Activated T-cell treated with anti-CD3 and anti-CD28 coated beads for 1 hour (primary cell): Measurements from ENCODE around the gene HCN4.
"Not testable (repeated sequence)": the region's sequence is repeated elsewhere in the genome, so short reads cannot be mapped to it uniquely, and the experiment has no call there.

Experiments
- DNase-seq: peaks from one replicate; pipeline ENCODE4 v3.0.0-alpha.2; 2020; ENCODE audit warnings: low read depth

The HCN4 gene

GRCh38 chr15:73368301-73369136 lies at the start of gene HCN4:
HCN4 (minus strand) TSS chr15:73368958; CDS start chr15:73368270, 688 bp downstream.
- DNase-seq = no peak

- DNase-seq = no peak
Observed at GRCh38 chr15:73414876-73415275, 46.1 kb upstream of the HCN4 start.

GRCh38 chr15:73403171-73403570 lies 34.4 kb upstream of the HCN4 start:
- no peak for DNase-seq

GRCh38 chr15:73400222-73400621 lies 31.5 kb upstream of the HCN4 start:
- not testable (repeated sequence) for DNase-seq

- DNase-seq = no peak
Observed at GRCh38 chr15:73398861-73399260, 30.1 kb upstream of the HCN4 start.

- no peak for DNase-seq
Observed at GRCh38 chr15:73397461-73397860, 28.7 kb upstream of the HCN4 start.

- DNase-seq = no peak
Observed at GRCh38 chr15:73395671-73396070, 26.9 kb upstream of the HCN4 start.

- DNase-seq = no peak
Observed at GRCh38 chr15:73394782-73395181, 26.0 kb upstream of the HCN4 start.

GRCh38 chr15:73393336-73393735 lies 24.6 kb upstream of the HCN4 start:
- DNase-seq = no peak

GRCh38 chr15:73392025-73392424 lies 23.3 kb upstream of the HCN4 start:
- no peak for DNase-seq

GRCh38 chr15:73391128-73391872 lies 22.5 kb upstream of the HCN4 start:
- no peak for DNase-seq

GRCh38 chr15:73389971-73390544 lies 21.3 kb upstream of the HCN4 start:
- DNase-seq = no peak

GRCh38 chr15:73389539-73389938 lies 20.8 kb upstream of the HCN4 start:
- DNase-seq = no peak

GRCh38 chr15:73388256-73388781 lies 19.6 kb upstream of the HCN4 start:
- no peak for DNase-seq

- no peak for DNase-seq
Observed at GRCh38 chr15:73387507-73388255, 18.9 kb upstream of the HCN4 start.

GRCh38 chr15:73386886-73387506 lies 18.2 kb upstream of the HCN4 start:
- DNase-seq = no peak

GRCh38 chr15:73386238-73386637 lies 17.5 kb upstream of the HCN4 start:
- DNase-seq = no peak

- no peak for DNase-seq
Observed at GRCh38 chr15:73385205-73385604, 16.4 kb upstream of the HCN4 start.

- no peak for DNase-seq
Observed at GRCh38 chr15:73383310-73384189, 14.8 kb upstream of the HCN4 start.

- DNase-seq = no peak
Observed at GRCh38 chr15:73382115-73382514, 13.4 kb upstream of the HCN4 start.

- no peak for DNase-seq
Observed at GRCh38 chr15:73380661-73381060, 11.9 kb upstream of the HCN4 start.
